ENCODE results near the gene ADGB. TPM values are rescaled to one million over a fixed set of nuclear protein-coding genes. Genes with fewer than 3 reads are reported as not detected.

Gene ADGB
- total RNA-seq, 1 experiment from 2014 or later, result not detected

DNA sequence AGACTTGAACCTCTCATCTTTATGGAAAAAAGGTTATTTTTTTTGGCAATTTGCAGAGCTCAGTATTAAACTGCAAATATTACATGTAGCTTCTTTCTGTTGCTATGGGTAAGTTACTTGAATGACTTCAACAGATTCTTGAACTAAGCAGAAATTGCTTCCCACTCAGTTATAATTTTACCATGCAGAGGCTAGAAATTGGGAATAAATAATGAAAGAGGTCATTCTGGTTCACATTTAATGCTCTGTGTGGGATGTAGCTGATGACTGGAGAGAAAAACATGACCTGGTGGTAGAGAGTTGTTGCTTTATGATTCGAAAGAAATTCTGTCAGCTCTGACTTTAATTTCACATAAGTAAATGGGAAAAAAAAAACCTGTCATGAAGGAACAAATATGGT, 16.8 kb upstream of the ADGB start:
- Histone ChIP-seq H3K9me3 (ENCODE audit: control insufficient read depth in 1 of 2, insufficient read depth in 1 of 2, low read depth in 1 of 2, low read length in 2 of 2) (no peaks in the 10 kb centered on the region), H3K9ac (ENCODE audit: low read length) (no peak overlapping the region), H3K27me3 (ENCODE audit: insufficient read depth, low read length) (no peaks in the 10 kb centered on the region), H3K27ac (ENCODE audit: low read depth, low read length) (no peak overlapping the region), H3K36me3 (ENCODE audit: control insufficient read depth in 1 of 2, insufficient read depth in 2 of 2, low read length in 2 of 2) (no peaks in the 10 kb centered on the region), H3K4me2 (ENCODE audit: low read length) (no peak overlapping the region), H3K4me1 (ENCODE audit: control insufficient read depth in 1 of 2, insufficient read depth in 2 of 2, low read length in 2 of 2) (no peaks in the 10 kb centered on the region), H2AFZ (ENCODE audit: low read depth, low read length, poor library complexity, severe bottlenecking) (no peak overlapping the region), H3K79me2 (ENCODE audit: insufficient read depth, low read length) (no peaks in the 10 kb centered on the region), H3K9me2 (ENCODE audit: insufficient read depth) (no peaks in the 10 kb centered on the region), H4K20me1 (ENCODE audit: insufficient read depth) (no peaks in the 10 kb centered on the region), H3K4me3 (replicated peaks in 1 of 2; ENCODE audit: low read depth in 1 of 2, low read length in 2 of 2) (no peak overlapping the region)
- no peak for TF ChIP-seq ZFX (IDR thresholded peaks at IDR 0.05)
- TF ChIP-seq CBX3 (IDR thresholded peaks at IDR 0.05; ENCODE audit: low read depth), result no peak
- TF ChIP-seq, protein P1, sequence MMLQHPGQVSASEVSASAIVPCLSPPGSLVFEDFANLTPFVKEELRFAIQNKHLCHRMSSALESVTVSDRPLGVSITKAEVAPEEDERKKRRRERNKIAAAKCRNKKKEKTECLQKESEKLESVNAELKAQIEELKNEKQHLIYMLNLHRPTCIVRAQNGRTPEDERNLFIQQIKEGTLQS (IDR thresholded peaks at IDR 0.05), result no peak
- no peak for TF ChIP-seq ZNF274 (IDR thresholded peaks at IDR 0.05; ENCODE audit: low read depth, low read length)
- TF ChIP-seq POLR2AphosphoS5 (IDR thresholded peaks at IDR 0.05; ENCODE audit: low read depth, low read length), result no peak
- no peak for TF ChIP-seq JUND (IDR thresholded peaks at IDR 0.05)
- TF ChIP-seq TCF7L2 (IDR thresholded peaks at IDR 0.05; ENCODE audit: borderline replicate concordance, extremely low read depth, insufficient read depth, insufficient read length), result no peak
- TF ChIP-seq, protein P2, sequence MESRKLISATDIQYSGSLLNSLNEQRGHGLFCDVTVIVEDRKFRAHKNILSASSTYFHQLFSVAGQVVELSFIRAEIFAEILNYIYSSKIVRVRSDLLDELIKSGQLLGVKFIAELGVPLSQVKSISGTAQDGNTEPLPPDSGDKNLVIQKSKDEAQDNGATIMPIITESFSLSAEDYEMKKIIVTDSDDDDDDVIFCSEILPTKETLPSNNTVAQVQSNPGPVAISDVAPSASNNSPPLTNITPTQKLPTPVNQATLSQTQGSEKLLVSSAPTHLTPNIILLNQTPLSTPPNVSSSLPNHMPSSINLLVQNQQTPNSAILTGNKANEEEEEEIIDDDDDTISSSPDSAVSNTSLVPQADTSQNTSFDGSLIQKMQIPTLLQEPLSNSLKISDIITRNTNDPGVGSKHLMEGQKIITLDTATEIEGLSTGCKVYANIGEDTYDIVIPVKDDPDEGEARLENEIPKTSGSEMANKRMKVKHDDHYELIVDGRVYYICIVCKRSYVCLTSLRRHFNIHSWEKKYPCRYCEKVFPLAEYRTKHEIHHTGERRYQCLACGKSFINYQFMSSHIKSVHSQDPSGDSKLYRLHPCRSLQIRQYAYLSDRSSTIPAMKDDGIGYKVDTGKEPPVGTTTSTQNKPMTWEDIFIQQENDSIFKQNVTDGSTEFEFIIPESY (IDR thresholded peaks at IDR 0.05; ENCODE audit: extremely low read depth, insufficient replicate concordance, low read length), result no peak
- TF ChIP-seq CEBPB (IDR thresholded peaks at IDR 0.05; ENCODE audit: low read depth), result no peak
- no peak for TF ChIP-seq SIN3A (IDR thresholded peaks at IDR 0.05; ENCODE audit: low read depth)
- TF ChIP-seq, protein P3, sequence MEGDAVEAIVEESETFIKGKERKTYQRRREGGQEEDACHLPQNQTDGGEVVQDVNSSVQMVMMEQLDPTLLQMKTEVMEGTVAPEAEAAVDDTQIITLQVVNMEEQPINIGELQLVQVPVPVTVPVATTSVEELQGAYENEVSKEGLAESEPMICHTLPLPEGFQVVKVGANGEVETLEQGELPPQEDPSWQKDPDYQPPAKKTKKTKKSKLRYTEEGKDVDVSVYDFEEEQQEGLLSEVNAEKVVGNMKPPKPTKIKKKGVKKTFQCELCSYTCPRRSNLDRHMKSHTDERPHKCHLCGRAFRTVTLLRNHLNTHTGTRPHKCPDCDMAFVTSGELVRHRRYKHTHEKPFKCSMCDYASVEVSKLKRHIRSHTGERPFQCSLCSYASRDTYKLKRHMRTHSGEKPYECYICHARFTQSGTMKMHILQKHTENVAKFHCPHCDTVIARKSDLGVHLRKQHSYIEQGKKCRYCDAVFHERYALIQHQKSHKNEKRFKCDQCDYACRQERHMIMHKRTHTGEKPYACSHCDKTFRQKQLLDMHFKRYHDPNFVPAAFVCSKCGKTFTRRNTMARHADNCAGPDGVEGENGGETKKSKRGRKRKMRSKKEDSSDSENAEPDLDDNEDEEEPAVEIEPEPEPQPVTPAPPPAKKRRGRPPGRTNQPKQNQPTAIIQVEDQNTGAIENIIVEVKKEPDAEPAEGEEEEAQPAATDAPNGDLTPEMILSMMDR (IDR thresholded peaks at IDR 0.05 in 2 of 3, conservative IDR thresholded peaks at IDR 0.05 in 1 of 3; ENCODE audit: borderline replicate concordance in 1 of 3, insufficient read depth in 1 of 3, low read depth in 2 of 3, low read length in 2 of 3), result no peak
- TF ChIP-seq, protein P4, sequence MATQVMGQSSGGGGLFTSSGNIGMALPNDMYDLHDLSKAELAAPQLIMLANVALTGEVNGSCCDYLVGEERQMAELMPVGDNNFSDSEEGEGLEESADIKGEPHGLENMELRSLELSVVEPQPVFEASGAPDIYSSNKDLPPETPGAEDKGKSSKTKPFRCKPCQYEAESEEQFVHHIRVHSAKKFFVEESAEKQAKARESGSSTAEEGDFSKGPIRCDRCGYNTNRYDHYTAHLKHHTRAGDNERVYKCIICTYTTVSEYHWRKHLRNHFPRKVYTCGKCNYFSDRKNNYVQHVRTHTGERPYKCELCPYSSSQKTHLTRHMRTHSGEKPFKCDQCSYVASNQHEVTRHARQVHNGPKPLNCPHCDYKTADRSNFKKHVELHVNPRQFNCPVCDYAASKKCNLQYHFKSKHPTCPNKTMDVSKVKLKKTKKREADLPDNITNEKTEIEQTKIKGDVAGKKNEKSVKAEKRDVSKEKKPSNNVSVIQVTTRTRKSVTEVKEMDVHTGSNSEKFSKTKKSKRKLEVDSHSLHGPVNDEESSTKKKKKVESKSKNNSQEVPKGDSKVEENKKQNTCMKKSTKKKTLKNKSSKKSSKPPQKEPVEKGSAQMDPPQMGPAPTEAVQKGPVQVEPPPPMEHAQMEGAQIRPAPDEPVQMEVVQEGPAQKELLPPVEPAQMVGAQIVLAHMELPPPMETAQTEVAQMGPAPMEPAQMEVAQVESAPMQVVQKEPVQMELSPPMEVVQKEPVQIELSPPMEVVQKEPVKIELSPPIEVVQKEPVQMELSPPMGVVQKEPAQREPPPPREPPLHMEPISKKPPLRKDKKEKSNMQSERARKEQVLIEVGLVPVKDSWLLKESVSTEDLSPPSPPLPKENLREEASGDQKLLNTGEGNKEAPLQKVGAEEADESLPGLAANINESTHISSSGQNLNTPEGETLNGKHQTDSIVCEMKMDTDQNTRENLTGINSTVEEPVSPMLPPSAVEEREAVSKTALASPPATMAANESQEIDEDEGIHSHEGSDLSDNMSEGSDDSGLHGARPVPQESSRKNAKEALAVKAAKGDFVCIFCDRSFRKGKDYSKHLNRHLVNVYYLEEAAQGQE (IDR thresholded peaks at IDR 0.05; ENCODE audit: low read depth), result no peak
- TF ChIP-seq ELF1 (IDR thresholded peaks at IDR 0.05; ENCODE audit: borderline replicate concordance, low read depth), result no peak
- no peak for TF ChIP-seq FOSL1 (IDR thresholded peaks at IDR 0.05; ENCODE audit: low read depth)
- no peak for TF ChIP-seq POLR2A (IDR thresholded peaks at IDR 0.05; ENCODE audit: borderline replicate concordance, extremely low read depth, insufficient read depth, insufficient read length)
- TF ChIP-seq EGR1 (IDR thresholded peaks at IDR 0.05; ENCODE audit: low read depth), result no peak
- RAD21 ChIA-PET (ENCODE audit: low non-redundant PET in 1 of 2, low total read pairs in 2 of 2, uncharacterized antibody in 2 of 2, unreplicated experiment in 2 of 2), result no interaction called here
- no peak for DNase-seq (ENCODE audit: low read depth, low spot score)
- no TSS peak for BruUV-seq (replicated peaks)
- no peak for ATAC-seq
- CTCF ChIA-PET, result no interaction called here
- POLR2A ChIA-PET, result no interaction called here
- intact Hi-C loops (cut with micrococcal nuclease), result no loop called here

All from HCT116 (cell line).